ENCODE measurements around the gene SPTBN1. TPM values are rescaled to one million over a fixed set of nuclear protein-coding genes. Genes with fewer than 3 reads are reported as not detected.

Gene SPTBN1
- total RNA-seq, 1 experiment from 2014 or later = 204 TPM

DNA sequence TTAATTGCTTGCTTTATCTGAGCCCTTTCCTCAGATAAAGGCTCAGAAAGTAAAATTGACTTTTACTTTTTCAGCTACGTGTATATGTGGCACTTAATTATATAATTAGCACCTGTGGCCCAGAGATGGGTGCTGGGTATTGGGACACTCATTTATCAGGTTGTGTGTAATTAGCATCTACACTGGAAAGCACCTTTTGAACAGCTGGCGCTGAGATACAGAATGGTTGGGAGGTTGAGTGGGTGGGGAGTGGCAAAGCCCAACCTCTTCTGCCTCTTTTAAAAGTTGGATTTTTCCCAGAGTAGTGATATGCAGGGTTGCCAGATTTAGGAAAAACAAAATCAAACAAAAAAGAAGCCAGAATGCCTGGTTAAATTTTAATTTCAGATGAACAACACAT is 23.9 kb downstream of the SPTBN1 start (continued):
- no peak for TF ChIP-seq ZSCAN18 (CRISPR knock-in tag; IDR thresholded peaks at IDR 0.05)
- TF ChIP-seq, protein P1, sequence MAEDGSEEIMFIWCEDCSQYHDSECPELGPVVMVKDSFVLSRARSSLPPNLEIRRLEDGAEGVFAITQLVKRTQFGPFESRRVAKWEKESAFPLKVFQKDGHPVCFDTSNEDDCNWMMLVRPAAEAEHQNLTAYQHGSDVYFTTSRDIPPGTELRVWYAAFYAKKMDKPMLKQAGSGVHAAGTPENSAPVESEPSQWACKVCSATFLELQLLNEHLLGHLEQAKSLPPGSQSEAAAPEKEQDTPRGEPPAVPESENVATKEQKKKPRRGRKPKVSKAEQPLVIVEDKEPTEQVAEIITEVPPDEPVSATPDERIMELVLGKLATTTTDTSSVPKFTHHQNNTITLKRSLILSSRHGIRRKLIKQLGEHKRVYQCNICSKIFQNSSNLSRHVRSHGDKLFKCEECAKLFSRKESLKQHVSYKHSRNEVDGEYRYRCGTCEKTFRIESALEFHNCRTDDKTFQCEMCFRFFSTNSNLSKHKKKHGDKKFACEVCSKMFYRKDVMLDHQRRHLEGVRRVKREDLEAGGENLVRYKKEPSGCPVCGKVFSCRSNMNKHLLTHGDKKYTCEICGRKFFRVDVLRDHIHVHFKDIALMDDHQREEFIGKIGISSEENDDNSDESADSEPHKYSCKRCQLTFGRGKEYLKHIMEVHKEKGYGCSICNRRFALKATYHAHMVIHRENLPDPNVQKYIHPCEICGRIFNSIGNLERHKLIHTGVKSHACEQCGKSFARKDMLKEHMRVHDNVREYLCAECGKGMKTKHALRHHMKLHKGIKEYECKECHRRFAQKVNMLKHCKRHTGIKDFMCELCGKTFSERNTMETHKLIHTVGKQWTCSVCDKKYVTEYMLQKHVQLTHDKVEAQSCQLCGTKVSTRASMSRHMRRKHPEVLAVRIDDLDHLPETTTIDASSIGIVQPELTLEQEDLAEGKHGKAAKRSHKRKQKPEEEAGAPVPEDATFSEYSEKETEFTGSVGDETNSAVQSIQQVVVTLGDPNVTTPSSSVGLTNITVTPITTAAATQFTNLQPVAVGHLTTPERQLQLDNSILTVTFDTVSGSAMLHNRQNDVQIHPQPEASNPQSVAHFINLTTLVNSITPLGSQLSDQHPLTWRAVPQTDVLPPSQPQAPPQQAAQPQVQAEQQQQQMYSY (CRISPR knock-in tag; IDR thresholded peaks at IDR 0.05) = no peak
- TF ChIP-seq ZNF232 (CRISPR knock-in tag; IDR thresholded peaks at IDR 0.05) = no peak

GRCh38 chr2:54481686-54482085 is 25.6 kb downstream of the SPTBN1 start:
- peaks cover 16% of the 10 kb centered on the region for H3K9me3 Mint-ChIP-seq
- POLR2A ChIA-PET = interaction anchor here (0.6 kb wide), 1 partner anchor 410 kb away, joined by 3 read pairs; no protein-coding TSS in a partner anchor
- CTCF ChIA-PET = interaction anchor here (0.5 to 2.2 kb wide), 2 partner anchors 16 to 375 kb away, joined by 3 to 7 read pairs; no protein-coding TSS in a partner anchor
- TF ChIP-seq MXD4 (CRISPR knock-in tag; IDR thresholded peaks at IDR 0.05; ENCODE audit: borderline replicate concordance) (no peak), CDX4 (CRISPR knock-in tag; IDR thresholded peaks at IDR 0.05; ENCODE audit: borderline replicate concordance) (no peak), ZNF317 (CRISPR knock-in tag; IDR thresholded peaks at IDR 0.05; ENCODE audit: borderline replicate concordance, low read depth) (no peak), SOX15 (CRISPR knock-in tag; IDR thresholded peaks at IDR 0.05) (no peak), SMAD3 (CRISPR knock-in tag; IDR thresholded peaks at IDR 0.05; ENCODE audit: borderline replicate concordance) (no peak), ZNF219 (CRISPR knock-in tag; IDR thresholded peaks at IDR 0.05; ENCODE audit: borderline replicate concordance) (no peak), JAZF1 (CRISPR knock-in tag; IDR thresholded peaks at IDR 0.05) (no peak), GABPB1 (CRISPR knock-in tag; IDR thresholded peaks at IDR 0.05) (no peak), TCF7 (CRISPR knock-in tag; IDR thresholded peaks at IDR 0.05; ENCODE audit: low read depth) (no peak)
- TF ChIP-seq, protein P2, sequence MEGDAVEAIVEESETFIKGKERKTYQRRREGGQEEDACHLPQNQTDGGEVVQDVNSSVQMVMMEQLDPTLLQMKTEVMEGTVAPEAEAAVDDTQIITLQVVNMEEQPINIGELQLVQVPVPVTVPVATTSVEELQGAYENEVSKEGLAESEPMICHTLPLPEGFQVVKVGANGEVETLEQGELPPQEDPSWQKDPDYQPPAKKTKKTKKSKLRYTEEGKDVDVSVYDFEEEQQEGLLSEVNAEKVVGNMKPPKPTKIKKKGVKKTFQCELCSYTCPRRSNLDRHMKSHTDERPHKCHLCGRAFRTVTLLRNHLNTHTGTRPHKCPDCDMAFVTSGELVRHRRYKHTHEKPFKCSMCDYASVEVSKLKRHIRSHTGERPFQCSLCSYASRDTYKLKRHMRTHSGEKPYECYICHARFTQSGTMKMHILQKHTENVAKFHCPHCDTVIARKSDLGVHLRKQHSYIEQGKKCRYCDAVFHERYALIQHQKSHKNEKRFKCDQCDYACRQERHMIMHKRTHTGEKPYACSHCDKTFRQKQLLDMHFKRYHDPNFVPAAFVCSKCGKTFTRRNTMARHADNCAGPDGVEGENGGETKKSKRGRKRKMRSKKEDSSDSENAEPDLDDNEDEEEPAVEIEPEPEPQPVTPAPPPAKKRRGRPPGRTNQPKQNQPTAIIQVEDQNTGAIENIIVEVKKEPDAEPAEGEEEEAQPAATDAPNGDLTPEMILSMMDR (IDR thresholded peaks at IDR 0.05) = no peak
- TF ChIP-seq, protein P3, sequence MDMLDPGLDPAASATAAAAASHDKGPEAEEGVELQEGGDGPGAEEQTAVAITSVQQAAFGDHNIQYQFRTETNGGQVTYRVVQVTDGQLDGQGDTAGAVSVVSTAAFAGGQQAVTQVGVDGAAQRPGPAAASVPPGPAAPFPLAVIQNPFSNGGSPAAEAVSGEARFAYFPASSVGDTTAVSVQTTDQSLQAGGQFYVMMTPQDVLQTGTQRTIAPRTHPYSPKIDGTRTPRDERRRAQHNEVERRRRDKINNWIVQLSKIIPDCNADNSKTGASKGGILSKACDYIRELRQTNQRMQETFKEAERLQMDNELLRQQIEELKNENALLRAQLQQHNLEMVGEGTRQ (CRISPR knock-in tag; IDR thresholded peaks at IDR 0.05) = no peak
- TF ChIP-seq, protein P4, sequence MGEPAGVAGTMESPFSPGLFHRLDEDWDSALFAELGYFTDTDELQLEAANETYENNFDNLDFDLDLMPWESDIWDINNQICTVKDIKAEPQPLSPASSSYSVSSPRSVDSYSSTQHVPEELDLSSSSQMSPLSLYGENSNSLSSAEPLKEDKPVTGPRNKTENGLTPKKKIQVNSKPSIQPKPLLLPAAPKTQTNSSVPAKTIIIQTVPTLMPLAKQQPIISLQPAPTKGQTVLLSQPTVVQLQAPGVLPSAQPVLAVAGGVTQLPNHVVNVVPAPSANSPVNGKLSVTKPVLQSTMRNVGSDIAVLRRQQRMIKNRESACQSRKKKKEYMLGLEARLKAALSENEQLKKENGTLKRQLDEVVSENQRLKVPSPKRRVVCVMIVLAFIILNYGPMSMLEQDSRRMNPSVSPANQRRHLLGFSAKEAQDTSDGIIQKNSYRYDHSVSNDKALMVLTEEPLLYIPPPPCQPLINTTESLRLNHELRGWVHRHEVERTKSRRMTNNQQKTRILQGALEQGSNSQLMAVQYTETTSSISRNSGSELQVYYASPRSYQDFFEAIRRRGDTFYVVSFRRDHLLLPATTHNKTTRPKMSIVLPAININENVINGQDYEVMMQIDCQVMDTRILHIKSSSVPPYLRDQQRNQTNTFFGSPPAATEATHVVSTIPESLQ (CRISPR knock-in tag; IDR thresholded peaks at IDR 0.05) = no peak
- TF ChIP-seq, protein P1 (CRISPR knock-in tag; IDR thresholded peaks at IDR 0.05) = no peak
- TF ChIP-seq, protein P5, sequence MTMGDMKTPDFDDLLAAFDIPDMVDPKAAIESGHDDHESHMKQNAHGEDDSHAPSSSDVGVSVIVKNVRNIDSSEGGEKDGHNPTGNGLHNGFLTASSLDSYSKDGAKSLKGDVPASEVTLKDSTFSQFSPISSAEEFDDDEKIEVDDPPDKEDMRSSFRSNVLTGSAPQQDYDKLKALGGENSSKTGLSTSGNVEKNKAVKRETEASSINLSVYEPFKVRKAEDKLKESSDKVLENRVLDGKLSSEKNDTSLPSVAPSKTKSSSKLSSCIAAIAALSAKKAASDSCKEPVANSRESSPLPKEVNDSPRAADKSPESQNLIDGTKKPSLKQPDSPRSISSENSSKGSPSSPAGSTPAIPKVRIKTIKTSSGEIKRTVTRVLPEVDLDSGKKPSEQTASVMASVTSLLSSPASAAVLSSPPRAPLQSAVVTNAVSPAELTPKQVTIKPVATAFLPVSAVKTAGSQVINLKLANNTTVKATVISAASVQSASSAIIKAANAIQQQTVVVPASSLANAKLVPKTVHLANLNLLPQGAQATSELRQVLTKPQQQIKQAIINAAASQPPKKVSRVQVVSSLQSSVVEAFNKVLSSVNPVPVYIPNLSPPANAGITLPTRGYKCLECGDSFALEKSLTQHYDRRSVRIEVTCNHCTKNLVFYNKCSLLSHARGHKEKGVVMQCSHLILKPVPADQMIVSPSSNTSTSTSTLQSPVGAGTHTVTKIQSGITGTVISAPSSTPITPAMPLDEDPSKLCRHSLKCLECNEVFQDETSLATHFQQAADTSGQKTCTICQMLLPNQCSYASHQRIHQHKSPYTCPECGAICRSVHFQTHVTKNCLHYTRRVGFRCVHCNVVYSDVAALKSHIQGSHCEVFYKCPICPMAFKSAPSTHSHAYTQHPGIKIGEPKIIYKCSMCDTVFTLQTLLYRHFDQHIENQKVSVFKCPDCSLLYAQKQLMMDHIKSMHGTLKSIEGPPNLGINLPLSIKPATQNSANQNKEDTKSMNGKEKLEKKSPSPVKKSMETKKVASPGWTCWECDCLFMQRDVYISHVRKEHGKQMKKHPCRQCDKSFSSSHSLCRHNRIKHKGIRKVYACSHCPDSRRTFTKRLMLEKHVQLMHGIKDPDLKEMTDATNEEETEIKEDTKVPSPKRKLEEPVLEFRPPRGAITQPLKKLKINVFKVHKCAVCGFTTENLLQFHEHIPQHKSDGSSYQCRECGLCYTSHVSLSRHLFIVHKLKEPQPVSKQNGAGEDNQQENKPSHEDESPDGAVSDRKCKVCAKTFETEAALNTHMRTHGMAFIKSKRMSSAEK (CRISPR knock-in tag; IDR thresholded peaks at IDR 0.05; ENCODE audit: borderline replicate concordance) = no peak

More at GRCh38 chr2:54481686-54482085, 25.6 kb downstream of the SPTBN1 start:
- DNase-seq (ENCODE audit: low spot score) (no peak), ATAC-seq (no peak)
- Mint-ChIP-seq H3K4me1 (peaks cover 38% of the 10 kb centered on the region), H3K36me3 (peaks cover 24% of the 10 kb centered on the region), H3K27ac (no peak overlapping the region; the same call in 1 of the 2 replicates), H3K4me3 (no peak overlapping the region), H3K27me3 (ENCODE audit: low read depth) (peaks cover 4% of the 10 kb centered on the region; the same call in 1 of the 2 replicates)

Data from WTC11 (cell line).